HEK293T (cell line): Measurements from ENCODE around the gene SEMA3A.

Source experiments
- ARNT ChIP-seq: fragments of 450-650 bp; IDR thresholded peaks from 2 replicates; pipeline ENCODE4 v1.6.1; 2017; ENCODE audit warnings: mild to moderate bottlenecking
- ELF4 ChIP-seq: fragments of 450-650 bp; IDR thresholded peaks from 2 replicates; pipeline ENCODE4 v1.6.1; 2017; ENCODE audit warnings: antibody characterized with exemption
- FOXM1 ChIP-seq: fragments of 450-650 bp; IDR thresholded peaks from 2 replicates; pipeline ENCODE4 v1.6.1; 2017; ENCODE audit warnings: mild to moderate bottlenecking, borderline replicate concordance
- HDGF ChIP-seq: fragments of 450-650 bp; IDR thresholded peaks from 2 replicates; pipeline ENCODE4 v1.6.1; 2017; ENCODE audit warnings: antibody characterized with exemption, borderline replicate concordance
- LEF1 ChIP-seq: fragments of 450-650 bp; IDR thresholded peaks from 2 replicates; pipeline ENCODE4 v1.6.1; 2017; ENCODE audit warnings: mild to moderate bottlenecking, borderline replicate concordance
- NFRKB ChIP-seq: fragments of 450-650 bp; IDR thresholded peaks from 2 replicates; pipeline ENCODE4 v1.6.1; 2016; ENCODE audit warnings: mild to moderate bottlenecking, moderate library complexity
- SP1 ChIP-seq: fragments of 450-650 bp; IDR thresholded peaks from 2 replicates; pipeline ENCODE4 v1.6.1; 2017
- SUZ12 ChIP-seq: fragments of 450-650 bp; IDR thresholded peaks from 2 replicates; pipeline ENCODE4 v1.6.1; 2016; ENCODE audit warnings: mild to moderate bottlenecking
- TARDBP ChIP-seq: fragments of 450-650 bp; IDR thresholded peaks from 2 replicates; pipeline ENCODE4 v1.6.1; 2016

GRCh38 chr7:84043661-84044191 is 150.9 kb downstream of the SEMA3A start:
- TF ChIP-seq SP1 (no peak), ELF4 (no peak), ARNT (no peak), LEF1 (no peak), NFRKB (no peak), HDGF (no peak), FOXM1 (no peak), SUZ12 (no peak), TARDBP (no peak)
